Endothelial cell of umbilical vein (primary cell): ENCODE data around the gene FYCO1. TPM values are rescaled to one million over a fixed set of nuclear protein-coding genes. Genes with fewer than 3 reads are reported as not detected.

Experiments
- BruUV-seq: library from RNA; stranded (reverse); fragments of 400-500 nt; replicated peaks from 2 replicates; lab custom pipeline; 2021; lab: Mats Ljungman, UMichigan
- CTCF ChIA-PET: fragments of 300-600, 350-600 bp; sonication (Branson Sonifier 250); formaldehyde crosslinking; loops from one replicate; lab custom pipeline; 2021; ENCODE audit warnings: antibody characterized with exemption, inconsistent platforms; lab: Charles Lee
- POLR2A ChIA-PET: fragments of 300-600, 350-600 bp; sonication (Branson Sonifier 250); formaldehyde crosslinking; loops from one replicate; lab custom pipeline; 2021; ENCODE audit warnings: antibody characterized with exemption, inconsistent platforms; lab: Charles Lee
- DNase-seq: peaks from one replicate; pipeline ENCODE4 v3.0.0-alpha.2; 2011; ENCODE audit warnings: low read depth, low spot score
- FAIRE-seq: peaks from 2 replicates; lab custom pipeline; 2011; peaks lifted over from hg19 to GRCh38; lab: Jason Lieb, UNC
- H2AFZ ChIP-seq: 2 replicates; pipeline ENCODE4 v1.6.0; 2012; ENCODE audit warnings: low read depth, low read length, control low read depth, inconsistent platforms
- H3K27ac ChIP-seq: 2 replicates; pipeline ENCODE4 v1.5.1; 2011; ENCODE audit warnings: low read depth, mild to moderate bottlenecking, control low read depth, low read length, moderate library complexity; ENCODE audit not compliant: insufficient read depth
- H3K27me3 ChIP-seq, 2 experiments: 2 replicates each; pipeline versions ENCODE4 v1.6.0 to v1.6.1; 2011; ENCODE audit warnings: low read length in 2 of 2, mixed read lengths in 1 of 2; ENCODE audit not compliant: control insufficient read depth in 2 of 2, insufficient read depth in 2 of 2
- H3K36me3 ChIP-seq, 2 experiments: 2 replicates in 1 of 2; 3 replicates in 1 of 2; pipeline ENCODE4 v1.5.1; 2011; ENCODE audit warnings: low read length in 2 of 2, mild to moderate bottlenecking in 1 of 2, moderate library complexity in 1 of 2; ENCODE audit not compliant: control insufficient read depth in 2 of 2, insufficient read depth in 2 of 2; ENCODE audit errors: extremely low read depth in 1 of 2
- H3K4me1 ChIP-seq: 3 replicates; pipeline ENCODE4 v1.5.1; 2011; ENCODE audit warnings: mild to moderate bottlenecking, low read length; ENCODE audit not compliant: control insufficient read depth, insufficient read depth; ENCODE audit errors: extremely low read depth
- H3K4me2 ChIP-seq: 2 replicates; pipeline ENCODE4 v1.6.1; 2011; ENCODE audit warnings: low read length, control low read depth, mixed read lengths; ENCODE audit not compliant: insufficient read depth
- H3K4me3 ChIP-seq, 3 experiments: fragments of 200-600 bp in 1 of 3; sonication (generic), shearing (Covaris generic) in 1 of 3; replicated peaks in 1 of 3; 2 replicates each; pipeline ENCODE4 v1.5.1; 2011 to 2016; ENCODE audit warnings: control low read depth in 3 of 3, low read length in 3 of 3, mild to moderate bottlenecking in 2 of 3, inconsistent platforms in 1 of 3, low read depth in 1 of 3, moderate library complexity in 1 of 3; ENCODE audit not compliant: insufficient read depth in 1 of 3
- H3K79me2 ChIP-seq: 2 replicates; pipeline ENCODE4 v1.6.0; 2012; ENCODE audit warnings: low read length, inconsistent platforms; ENCODE audit not compliant: control insufficient read depth, insufficient read depth
- H3K9ac ChIP-seq: replicated peaks from 2 replicates; pipeline ENCODE3; 2011; ENCODE audit warnings: low read length, control low read depth; ENCODE audit not compliant: insufficient read depth; ENCODE audit errors: extremely low read depth
- H3K9me1 ChIP-seq: replicated peaks from 3 replicates; pipeline ENCODE4 v1.6.0; 2011; ENCODE audit warnings: mild to moderate bottlenecking, low read length; ENCODE audit not compliant: control insufficient read depth, insufficient read depth; ENCODE audit errors: extremely low read depth
- H3K9me3 ChIP-seq: replicated peaks from 2 replicates; pipeline ENCODE4 v1.5.1; 2012; ENCODE audit warnings: low read length, inconsistent platforms; ENCODE audit not compliant: control insufficient read depth, insufficient read depth
- H4K20me1 ChIP-seq: replicated peaks from 2 replicates; pipeline ENCODE3; 2011; ENCODE audit warnings: mild to moderate bottlenecking, low read length; ENCODE audit not compliant: control insufficient read depth, insufficient read depth; ENCODE audit errors: extremely low read depth
- EZH2 ChIP-seq: IDR thresholded peaks from 2 replicates; pipeline ENCODE4 v1.6.1; 2012; ENCODE audit warnings: borderline replicate concordance, low read depth, mild to moderate bottlenecking, moderate library complexity, low read length, inconsistent platforms; ENCODE audit not compliant: severe bottlenecking
- FOS ChIP-seq: IDR thresholded peaks from 2 replicates; pipeline ENCODE4 v1.6.1; 2011; ENCODE audit warnings: mild to moderate bottlenecking, low read length, moderate library complexity, borderline replicate concordance; ENCODE audit not compliant: insufficient read depth
- GATA2 ChIP-seq: IDR thresholded peaks from 2 replicates; pipeline ENCODE4 v1.7.0; 2011; ENCODE audit warnings: low read depth, mild to moderate bottlenecking, moderate library complexity, mixed read lengths, low read length; ENCODE audit not compliant: insufficient read length, insufficient read depth
- JUN ChIP-seq: IDR thresholded peaks from 2 replicates; pipeline ENCODE4 v1.6.1; 2011; ENCODE audit warnings: borderline replicate concordance, low read depth; ENCODE audit not compliant: insufficient read length, insufficient read depth
- MYC ChIP-seq: IDR thresholded peaks from one replicate; pipeline ENCODE4 v1.6.1; 2011; ENCODE audit warnings: mild to moderate bottlenecking, low read depth, low read length
- POLR2A ChIP-seq: IDR thresholded peaks from 2 replicates; pipeline ENCODE4 v1.6.1; 2012; ENCODE audit warnings: low read depth, mild to moderate bottlenecking, control low read depth, low read length
- POLR2AphosphoS5 ChIP-seq: IDR thresholded peaks from 2 replicates; pipeline ENCODE4 v1.6.1; 2012; ENCODE audit warnings: low read depth, mild to moderate bottlenecking, control low read depth, low read length, moderate library complexity; ENCODE audit not compliant: insufficient read depth
- dilution Hi-C: fragments of 300-500 bp; cut with MboI; formaldehyde crosslinking; loops from one replicate; pipeline ENCODE4 v1.15.0; 2019; ENCODE audit warnings: low sequenced_read_pairs; ENCODE audit not compliant: extremely low pct_ligation_motif_present
- intact Hi-C: fragments of 100-400 bp; cut with micrococcal nuclease; formaldehyde crosslinking; loops from one replicate; pipeline ENCODE4 v1.10.0; 2022
- polyA plus RNA-seq, 4 experiments: library from polyadenylated mRNA; depleted of rRNA in 3 of 4; stranded (reverse) in 3 of 4; unstranded in 1 of 4; fragments of >200 nt; gene quantifications; 2 replicates each; pipeline versions ENCODE4 v1.2.1 to v1.2.3, GENCODE V29; 2011 to 2012; ENCODE audit warnings: missing spikeins in 1 of 4
- total RNA-seq: library from RNA; stranded (reverse); gene quantifications from 2 replicates; pipeline ENCODE4 v1.2.3, GENCODE V29; 2021
- TF ChIP-seq, protein P1 (sequence below): IDR thresholded peaks from 2 replicates; pipeline ENCODE4 v1.6.1; 2011; ENCODE audit not compliant: insufficient read depth, insufficient read length
- TF ChIP-seq, protein P2 (sequence below), 2 donors: IDR thresholded peaks; 1 replicate in 1 of 2; 2 replicates in 1 of 2; pipeline ENCODE4 v1.5.1; 2011; ENCODE audit warnings: low read length in 2 of 2, mild to moderate bottlenecking in 2 of 2, moderate library complexity in 2 of 2, control low read depth in 1 of 2, inconsistent platforms in 1 of 2, low read depth in 1 of 2; ENCODE audit not compliant: insufficient read depth in 1 of 2; ENCODE audit errors: extremely low read depth in 1 of 2

Gene FYCO1
- total and polyA plus RNA-seq, 2 donors (not counting 3 experiments of a cell fraction or from before 2014, with no cell fraction given): 13.9 to 20.8 TPM

DNA sequence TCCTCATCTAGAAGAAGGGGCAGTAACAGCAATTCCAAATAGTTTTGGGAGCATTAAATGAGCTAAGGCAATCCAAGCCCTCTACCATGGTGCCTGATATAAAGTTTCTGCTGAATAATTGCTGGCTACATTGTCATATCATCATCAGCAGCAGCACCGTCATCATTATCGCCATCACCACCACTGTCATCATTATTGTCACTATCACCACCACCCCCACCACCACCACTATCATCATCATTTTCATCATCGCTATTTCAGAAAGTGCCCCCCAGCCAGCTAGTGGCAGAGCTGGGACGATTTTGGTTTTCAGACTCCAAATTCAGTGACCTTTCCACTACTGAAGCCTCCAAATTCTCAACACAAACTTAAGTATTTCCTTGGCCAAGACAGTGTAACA lies 16.6 kb upstream of the FYCO1 start:
- ChIA-PET CTCF (no interaction called here), POLR2A (no interaction called here)
- H3K27ac ChIP-seq: no peak overlapping the region
- H3K36me3 ChIP-seq: no peaks in the 10 kb centered on the region
- BruUV-seq: no TSS peak
- H3K9me1 ChIP-seq: no peaks in the 10 kb centered on the region
- H3K79me2 ChIP-seq: no peaks in the 10 kb centered on the region
- no peaks in the 10 kb centered on the region for H3K4me1 ChIP-seq
- DNase-seq: no peak
- no peak overlapping the region for H2AFZ ChIP-seq
- no peak for FAIRE-seq
- dilution Hi-C loops (no loop called here), intact Hi-C loops (no loop called here)
- no peak overlapping the region for H3K4me3 ChIP-seq
- H3K27me3 ChIP-seq: peaks cover 0 to 2% of the 10 kb centered on the region in 2 experiments
- no peak overlapping the region for H3K4me2 ChIP-seq
- TF ChIP-seq JUN: no peak
- TF ChIP-seq GATA2: no peak
- TF ChIP-seq, protein P1, sequence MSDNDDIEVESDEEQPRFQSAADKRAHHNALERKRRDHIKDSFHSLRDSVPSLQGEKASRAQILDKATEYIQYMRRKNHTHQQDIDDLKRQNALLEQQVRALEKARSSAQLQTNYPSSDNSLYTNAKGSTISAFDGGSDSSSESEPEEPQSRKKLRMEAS: no peak
- H3K9ac ChIP-seq: no peak overlapping the region
- H3K9me3 ChIP-seq: no peaks in the 10 kb centered on the region
- no peaks in the 10 kb centered on the region for H4K20me1 ChIP-seq

DNA sequence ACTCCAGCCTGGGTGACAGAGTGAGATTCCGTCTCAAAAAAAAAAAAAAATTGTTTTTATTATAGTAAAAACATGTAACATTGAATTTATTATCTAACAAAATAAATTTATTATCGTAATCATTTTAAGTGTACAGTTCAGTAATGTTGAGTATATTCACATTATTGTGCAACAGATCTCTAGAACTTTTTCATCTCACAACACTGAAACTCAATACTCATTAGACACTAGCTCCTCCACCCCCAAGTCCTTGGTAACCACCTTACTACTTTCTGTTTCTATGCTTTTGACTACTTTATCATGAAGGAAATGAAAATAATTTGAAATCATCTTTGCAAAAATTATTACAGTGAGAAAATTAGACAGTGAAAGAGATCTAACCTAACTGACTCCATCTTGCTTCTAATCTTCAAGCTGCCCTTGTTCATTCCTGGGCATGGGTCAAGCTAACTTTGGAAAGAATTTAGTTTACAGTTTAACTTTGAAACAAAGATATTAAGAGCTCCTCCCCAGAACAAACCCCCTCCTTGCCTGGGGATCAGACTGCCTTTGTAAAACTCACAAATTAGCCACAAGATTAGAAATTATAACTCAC lies 15.0 kb upstream of the FYCO1 start:
- CTCF ChIA-PET: no interaction called here
- Histone ChIP-seq H3K36me3 (no peaks in the 10 kb centered on the region), H3K9me3 (no peaks in the 10 kb centered on the region), H3K4me2 (no peak overlapping the region), H2AFZ (no peak overlapping the region), H3K27ac (no peak overlapping the region), H3K79me2 (no peaks in the 10 kb centered on the region), H4K20me1 (no peaks in the 10 kb centered on the region), H3K4me1 (no peaks in the 10 kb centered on the region), H3K4me3 (no peak overlapping the region), H3K9ac (no peak overlapping the region), H3K9me1 (no peaks in the 10 kb centered on the region), H3K27me3 (no peaks in the 10 kb centered on the region)
- intact Hi-C loops (no loop called here), dilution Hi-C loops (no loop called here)
- TF ChIP-seq FOS: no peak
- no peak for TF ChIP-seq MYC
- TF ChIP-seq POLR2A: no peak
- no peak for TF ChIP-seq EZH2
- no peak for TF ChIP-seq POLR2AphosphoS5
- TF ChIP-seq, protein P2, sequence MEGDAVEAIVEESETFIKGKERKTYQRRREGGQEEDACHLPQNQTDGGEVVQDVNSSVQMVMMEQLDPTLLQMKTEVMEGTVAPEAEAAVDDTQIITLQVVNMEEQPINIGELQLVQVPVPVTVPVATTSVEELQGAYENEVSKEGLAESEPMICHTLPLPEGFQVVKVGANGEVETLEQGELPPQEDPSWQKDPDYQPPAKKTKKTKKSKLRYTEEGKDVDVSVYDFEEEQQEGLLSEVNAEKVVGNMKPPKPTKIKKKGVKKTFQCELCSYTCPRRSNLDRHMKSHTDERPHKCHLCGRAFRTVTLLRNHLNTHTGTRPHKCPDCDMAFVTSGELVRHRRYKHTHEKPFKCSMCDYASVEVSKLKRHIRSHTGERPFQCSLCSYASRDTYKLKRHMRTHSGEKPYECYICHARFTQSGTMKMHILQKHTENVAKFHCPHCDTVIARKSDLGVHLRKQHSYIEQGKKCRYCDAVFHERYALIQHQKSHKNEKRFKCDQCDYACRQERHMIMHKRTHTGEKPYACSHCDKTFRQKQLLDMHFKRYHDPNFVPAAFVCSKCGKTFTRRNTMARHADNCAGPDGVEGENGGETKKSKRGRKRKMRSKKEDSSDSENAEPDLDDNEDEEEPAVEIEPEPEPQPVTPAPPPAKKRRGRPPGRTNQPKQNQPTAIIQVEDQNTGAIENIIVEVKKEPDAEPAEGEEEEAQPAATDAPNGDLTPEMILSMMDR (IDR thresholded peaks at IDR 0.05; ENCODE audit: extremely low read depth in 1 of 2, insufficient read depth in 1 of 2, low read depth in 1 of 2, low read length in 2 of 2): no peak
- no peak for TF ChIP-seq JUN
- TF ChIP-seq GATA2: no peak
- TF ChIP-seq, protein P1: no peak
- POLR2A ChIA-PET: no interaction called here
- BruUV-seq: no TSS peak
- no peak for FAIRE-seq
- DNase-seq: no peak
